HG02610 (cell line): ENCODE results near the gene SRCIN1.
"Not testable (repeated sequence)": the region's sequence is repeated elsewhere in the genome, so short reads cannot be mapped to it uniquely, and the experiment has no call there.

Experiments used
- ATAC-seq: cut with Tn5 transposase; IDR thresholded peaks from one replicate; pipeline ENCODE4 v1.9.1; 2021; ENCODE audit warnings: mild to moderate bottlenecking, moderate library complexity; ENCODE audit not compliant: unreplicated experiment

SRCIN1 gene

DNA sequence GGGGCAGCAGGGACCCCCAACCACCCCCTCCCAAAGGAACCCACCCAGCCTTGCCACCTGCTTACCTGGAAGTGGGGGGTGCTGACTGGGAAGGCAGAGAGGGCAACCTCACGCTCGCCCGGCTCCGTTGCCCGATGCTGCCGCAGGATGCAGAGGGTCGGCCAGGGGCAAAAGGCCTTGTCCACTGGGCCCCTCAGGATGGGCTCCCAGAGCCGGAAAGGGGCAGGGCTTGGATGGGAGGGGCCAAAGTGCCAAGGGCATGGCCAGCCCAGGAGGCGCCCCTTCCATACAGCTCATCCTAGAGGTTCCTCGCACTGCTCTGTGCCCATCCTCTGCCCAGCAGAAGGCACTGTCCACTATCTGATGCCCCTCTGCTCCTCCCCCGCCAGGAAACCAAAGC, 59.4 kb downstream of the SRCIN1 start:
- no peak for ATAC-seq

DNA sequence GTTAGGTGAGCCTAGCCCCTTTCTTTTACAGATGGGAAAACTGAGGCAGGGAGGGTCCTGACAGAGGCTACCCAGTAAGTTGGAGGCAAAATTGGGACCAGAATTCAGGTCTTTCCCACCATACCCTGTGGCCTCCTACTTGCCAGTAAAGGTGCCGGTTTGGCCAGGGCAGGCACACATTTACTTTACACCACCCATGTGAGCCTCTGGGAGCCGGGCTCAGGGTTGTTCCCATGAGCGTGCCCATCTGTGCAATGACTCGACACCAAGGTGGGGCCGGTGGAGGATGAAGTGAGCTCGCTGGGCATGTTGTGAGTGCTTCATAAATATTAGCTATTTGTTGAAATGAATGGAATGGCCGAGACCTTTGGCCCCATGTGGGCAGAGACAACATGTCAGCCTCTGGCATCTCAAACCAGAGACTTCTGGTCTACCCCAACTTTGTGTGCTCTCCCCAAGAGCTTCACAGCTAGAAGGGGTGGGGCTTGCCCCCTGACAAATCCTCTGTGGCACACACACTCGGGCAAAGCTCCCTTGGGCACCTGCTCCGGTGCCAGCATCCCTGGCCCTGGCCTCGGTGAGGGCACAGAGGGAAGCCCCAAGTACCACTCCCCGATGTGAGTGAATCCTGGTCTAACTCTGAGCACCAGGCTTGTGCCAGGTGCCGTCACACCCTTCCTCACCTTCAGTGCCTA, 60.1 kb downstream of the SRCIN1 start:
- ATAC-seq: no peak

DNA sequence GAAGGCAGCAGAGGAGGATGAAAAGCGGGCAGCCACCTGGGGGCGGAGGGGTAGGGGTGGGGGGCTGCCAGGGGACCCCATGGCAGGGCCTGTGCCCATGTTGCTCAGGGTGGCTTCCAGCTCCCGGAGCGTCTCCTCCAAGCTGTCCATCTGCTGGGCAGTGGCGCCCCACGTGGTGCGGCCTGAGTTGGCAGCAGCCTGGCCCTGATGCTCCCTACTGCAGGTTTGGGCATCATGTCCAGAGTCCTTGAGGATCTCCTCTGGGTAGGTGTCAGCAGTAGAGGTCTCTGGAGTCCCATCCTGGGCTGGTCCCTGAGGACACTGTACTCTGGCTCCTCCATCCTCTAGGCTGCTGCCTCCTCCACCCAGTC, 60.9 kb downstream of the SRCIN1 start:
- no peak for ATAC-seq

DNA sequence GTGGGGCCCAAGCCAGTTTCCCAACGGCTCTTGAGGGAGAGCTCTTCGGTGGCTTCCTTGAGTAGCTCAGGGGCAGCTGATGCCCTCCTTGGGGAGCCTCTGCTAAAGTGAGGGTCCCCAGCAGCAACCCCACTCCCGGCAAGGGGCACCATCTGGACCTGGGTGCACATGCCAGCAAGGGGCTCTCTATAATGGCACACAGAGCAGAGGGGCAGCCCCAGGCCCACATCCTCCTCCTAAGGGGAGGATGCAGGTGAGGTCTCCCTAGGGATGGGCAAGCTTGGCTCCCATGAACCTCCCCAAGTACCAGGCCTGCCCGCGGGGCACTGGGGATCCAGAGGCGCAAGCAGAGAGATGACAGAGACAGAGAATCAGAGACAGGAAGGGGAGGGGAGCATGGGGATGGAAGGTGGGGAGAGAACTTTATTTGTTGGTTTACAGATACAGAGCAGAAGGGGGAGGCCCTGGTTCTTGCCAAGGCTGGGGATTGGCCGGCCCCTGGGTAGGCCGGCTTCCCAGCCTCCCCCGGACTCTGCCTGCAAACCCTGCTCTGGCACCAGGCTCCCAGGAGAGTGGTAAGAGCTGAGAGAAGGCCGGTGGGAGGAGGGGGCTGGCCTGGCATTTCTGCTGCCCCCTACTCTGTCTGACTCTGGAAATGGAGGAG, 61.4 kb downstream of the SRCIN1 start:
- no peak for ATAC-seq

DNA sequence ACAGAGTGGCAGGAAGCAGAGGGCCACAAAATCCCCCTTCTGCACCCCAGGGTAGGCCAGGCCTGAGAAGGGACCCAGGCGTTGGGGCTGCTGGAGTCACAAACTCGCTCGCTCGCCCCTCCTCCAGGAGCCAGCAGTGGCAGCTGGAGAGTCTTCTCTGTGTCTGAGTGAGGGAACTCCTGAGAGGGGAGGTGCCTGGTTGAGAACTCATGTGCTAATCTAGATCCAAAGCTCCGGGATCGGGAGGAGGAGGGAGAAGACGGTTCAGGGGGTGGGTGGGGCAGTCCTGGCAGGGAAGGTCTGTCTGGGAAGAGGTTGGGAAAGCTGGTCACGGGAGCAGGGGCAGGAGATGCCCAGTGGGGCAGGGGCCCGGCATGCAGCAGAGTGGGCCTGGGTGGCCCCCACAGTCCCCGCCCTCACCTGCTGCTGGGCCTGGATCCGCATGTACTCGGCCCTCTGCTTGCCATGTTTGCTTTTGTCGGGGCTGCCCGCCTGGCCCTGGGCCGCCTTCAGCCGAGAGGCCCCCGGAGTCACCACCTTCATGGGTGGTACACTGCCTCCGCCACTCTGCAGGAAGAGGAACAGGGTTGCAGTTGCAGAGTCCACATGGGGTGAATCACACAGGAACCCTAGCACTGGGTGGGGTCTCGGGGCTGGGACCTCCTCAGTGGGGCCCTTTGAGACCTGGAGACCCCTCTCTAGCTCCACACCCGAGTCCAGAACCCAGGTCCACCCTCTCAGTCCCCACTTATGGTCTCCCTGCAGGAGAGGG, 62.2 kb downstream of the SRCIN1 start:
- no peak for ATAC-seq

DNA sequence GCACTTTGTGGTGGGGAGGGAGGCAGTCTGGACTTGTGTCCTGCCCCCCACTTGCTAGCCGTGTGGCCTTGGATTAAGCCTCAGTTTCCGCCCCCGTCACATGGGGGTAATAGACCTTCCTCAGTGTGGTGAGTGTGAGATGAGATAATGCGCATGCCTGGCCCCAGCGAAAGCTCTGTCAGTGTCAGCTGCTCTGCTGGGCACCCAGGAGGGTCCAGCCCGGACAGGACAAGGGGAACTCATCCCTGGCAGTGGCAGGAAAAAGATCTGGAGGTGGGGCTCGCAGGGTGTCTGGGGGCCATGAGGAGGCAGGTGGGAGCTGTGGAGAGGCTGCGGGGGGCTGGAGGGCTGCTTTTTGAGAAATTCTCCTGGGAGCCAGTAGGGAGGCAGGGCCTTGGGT, 63.5 kb downstream of the SRCIN1 start:
- no peak for ATAC-seq

DNA sequence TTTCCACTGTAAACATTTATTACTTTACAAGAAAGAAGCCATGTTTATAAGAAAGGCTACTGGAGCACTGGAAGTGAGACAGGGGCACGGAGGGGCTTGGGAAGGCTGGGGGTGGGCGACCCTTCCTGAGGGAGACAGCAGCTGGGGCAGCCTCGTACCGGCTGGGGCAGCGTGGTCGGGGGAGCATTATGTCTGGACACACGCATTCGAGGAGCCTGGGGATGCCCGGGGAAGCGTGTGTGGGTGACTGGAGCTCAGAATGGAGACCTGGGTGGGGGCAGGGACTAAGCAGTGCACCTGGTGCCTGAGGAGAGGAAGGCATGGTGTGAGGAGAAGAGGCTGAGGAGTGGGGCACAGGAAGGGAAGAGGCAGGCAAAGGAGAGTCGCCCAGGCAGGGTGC, 64.5 kb downstream of the SRCIN1 start:
- no peak for ATAC-seq

DNA sequence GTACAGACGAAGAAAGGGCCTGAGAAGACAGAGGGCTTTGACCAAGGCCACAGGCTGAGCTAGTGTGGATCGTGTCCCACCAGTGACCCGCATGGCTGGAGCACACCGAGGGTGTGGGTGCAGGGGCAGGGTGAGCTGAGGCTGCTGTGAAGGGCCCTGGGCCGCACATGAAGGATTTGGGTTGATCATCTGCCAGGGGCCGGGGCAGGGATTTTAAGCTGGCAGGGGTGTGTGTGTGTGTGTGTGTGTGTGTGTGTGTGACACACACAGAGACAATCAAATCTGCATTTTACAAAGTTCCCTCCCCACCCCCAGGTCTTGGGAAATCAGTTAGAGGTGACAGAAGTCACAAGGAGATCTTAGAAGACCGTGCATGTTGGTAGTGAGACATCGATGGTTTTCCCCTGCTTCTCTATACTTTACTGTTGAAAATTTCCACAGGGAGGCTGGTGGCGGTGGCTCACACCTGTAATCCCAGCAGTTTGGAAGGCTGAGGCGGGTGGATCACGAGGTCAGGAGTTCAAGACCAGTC, 65.2 kb downstream of the SRCIN1 start:
- ATAC-seq: no peak

DNA sequence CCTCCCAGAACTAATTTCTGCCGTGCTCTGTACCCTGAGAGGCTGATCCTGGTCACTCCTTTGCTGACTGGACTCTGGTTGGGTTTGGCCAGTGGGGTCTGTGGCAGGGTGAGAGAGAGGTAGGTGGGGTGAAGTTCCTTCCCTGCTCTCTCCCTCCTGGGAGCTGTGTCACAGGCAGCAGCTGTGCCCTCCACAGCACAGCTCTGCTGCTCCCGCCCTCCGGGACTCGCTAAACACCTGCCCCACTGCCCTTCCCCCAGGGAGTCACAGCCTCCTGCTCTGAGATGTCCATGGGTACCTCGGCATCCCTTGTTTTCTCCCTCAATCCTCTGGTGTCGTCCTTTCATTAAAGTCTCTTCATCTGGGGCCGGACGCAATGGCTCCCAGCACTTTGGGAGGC, 66.4 kb downstream of the SRCIN1 start:
- no peak for ATAC-seq

DNA sequence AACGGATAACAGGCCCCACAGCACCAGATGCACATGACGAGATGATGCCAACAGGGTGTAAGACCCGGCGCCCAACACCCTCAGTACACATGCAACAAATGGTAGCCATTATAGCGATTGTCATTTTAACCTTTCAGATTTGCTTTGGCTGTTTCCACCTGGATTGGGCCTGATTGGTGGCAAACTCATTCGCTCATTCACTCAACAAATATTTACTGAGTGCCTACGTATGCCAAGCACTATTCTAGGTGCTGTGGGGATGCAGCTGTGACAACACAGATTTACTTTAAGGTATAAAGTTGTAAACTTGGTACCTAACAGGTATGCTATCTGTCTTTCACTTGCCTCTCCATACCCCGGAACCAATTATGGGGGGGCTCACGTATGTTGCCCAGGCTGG, 66.8 kb downstream of the SRCIN1 start:
- no peak for ATAC-seq

DNA sequence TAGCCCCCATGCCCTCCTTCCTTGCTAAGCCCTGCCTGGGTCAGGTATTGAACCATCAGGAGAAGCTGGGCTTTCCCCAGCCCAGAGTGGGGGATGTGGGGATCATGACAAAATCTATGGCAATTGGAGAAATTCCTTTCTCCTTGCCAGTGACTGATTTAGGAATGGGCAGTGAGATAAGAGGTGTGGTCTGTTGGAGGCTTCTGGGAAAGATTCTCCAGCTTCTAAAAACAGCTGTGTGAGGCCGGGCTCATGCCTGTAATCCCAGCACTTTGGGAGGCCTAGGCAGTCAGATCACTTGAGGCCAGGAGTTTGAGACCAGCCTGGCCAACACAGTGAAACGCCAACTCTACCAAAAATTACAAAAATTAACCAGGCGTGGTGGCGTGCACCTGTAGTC, 69.1 kb downstream of the SRCIN1 start:
- no peak for ATAC-seq

DNA sequence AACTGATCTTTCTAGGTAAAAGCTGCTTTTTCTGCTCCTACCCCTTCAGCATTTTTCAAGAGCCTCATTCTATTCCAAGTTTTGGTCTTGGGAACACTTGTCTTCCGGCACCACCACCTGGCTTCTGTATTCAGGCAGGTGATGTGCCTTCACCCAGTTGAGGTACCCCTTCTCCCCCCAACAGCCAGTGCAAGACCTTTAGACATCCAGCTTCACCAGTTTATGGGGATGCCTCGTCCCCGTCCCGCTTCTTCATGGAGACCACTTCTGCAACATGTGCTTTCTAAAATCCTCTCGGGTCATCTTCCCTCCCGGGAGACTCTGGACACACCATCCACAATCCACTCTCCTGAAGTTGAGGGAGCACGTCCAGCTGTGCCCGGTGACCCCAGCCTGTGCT, 69.9 kb downstream of the SRCIN1 start:
- ATAC-seq: no peak

DNA sequence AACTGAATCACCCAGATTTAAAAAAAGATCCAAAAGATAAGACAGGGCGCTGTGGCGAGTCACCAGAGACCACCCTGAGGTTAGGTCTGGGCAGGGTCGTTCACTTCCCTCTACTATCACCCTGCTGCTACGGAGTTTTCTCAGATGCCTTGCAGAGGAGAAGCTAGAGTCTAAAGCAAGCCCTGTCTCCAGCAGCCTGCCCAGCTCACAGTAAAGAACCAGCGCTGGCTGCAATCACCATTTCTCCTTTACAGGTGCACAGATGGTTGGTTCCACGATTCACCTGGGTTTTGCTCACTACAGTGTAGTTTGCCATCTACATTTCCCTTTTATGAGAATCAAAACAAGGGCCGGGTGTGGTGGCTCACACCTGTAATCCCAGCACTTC, 71.3 kb downstream of the SRCIN1 start:
- ATAC-seq: no peak

DNA sequence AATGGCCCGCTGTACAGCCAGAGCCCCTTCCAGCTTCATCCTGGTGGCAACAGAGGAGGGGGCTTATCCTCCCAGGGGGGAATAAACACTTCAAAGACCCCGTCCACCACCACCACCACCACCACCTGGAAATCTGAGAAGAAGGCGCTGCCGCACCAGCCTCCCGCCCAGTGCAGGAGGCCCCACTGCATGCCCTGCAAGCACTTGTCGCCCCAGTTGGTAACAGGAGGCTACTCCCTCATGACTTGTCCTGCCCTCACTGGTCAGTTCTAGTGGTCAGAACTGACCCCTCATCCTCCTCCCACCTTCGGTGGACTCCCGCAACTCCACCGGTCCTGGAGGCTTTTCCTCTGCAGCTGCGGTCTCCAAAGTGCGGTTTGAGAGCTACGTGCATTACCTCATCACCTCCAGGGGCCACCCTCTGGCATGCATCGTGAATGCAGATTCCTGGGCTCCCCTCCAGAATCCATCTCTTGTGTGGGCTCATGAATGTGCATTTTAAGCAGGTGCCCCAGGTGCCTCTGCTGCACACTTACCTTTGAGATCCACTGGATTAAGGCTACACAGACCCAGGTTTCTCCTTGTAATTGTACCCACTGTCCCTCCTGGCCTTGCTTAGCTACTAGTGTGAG, 71.8 kb downstream of the SRCIN1 start:
- no peak for ATAC-seq

DNA sequence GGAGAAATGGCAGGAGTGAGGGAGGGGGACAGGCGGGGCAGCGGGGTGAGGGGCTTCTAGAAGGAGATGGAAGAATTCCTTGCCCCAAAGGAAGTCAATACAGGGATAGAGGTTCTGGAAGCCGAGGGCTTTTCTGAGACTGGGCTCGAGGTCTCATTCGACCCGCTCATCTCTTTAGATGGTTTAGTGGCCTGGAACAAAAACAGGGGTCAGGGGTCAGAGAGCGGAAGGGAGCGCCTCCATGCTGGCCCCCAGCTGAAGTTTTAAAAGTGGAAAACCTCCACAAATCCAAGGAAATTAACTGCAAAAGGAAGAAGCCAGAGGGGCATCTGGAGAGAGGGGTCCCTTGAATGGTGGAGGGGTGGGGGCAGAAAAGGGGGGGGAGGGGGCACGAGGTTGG, 72.5 kb downstream of the SRCIN1 start:
- no peak for ATAC-seq

DNA sequence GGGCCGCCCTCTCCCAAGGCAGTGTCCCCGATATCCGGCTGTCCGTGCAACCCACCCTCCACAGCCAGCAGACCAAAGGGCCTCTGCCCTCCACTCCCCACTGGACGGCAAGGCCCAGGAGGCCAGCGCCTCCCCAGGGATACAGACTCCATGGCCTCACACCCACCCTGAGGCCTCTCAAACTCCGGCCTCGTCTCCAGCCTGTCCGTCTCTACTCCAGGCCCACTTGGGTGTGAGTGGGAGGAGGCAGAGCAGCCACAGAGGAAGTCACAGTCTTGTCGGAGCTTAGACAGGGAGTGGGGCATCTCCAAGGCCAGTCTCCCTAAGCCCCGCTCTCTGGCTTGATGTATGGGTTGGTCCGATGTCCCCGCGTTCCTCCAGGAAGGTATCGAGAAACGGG, 73.3 kb downstream of the SRCIN1 start:
- ATAC-seq: no peak

DNA sequence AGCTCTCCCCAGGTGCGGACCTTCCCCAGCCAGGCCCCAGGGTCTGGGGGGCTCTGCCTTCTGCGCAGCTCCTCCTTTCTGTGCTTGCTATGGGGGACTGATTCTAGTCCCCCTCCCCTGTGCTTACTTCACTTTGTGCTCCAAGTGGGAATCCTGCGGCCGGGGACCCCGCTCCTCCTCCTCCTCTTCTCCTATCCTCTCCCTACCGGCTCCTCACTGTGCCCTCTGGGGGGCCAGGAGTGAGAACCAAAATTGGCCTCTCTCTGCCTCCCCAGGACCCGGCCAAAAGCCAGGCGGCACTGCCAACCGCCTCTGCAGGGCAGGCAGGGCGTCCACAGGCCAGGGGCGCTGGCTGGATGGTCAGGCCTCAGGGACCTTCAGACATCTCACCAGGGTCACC, 74.0 kb downstream of the SRCIN1 start:
- not testable (repeated sequence) for ATAC-seq

DNA sequence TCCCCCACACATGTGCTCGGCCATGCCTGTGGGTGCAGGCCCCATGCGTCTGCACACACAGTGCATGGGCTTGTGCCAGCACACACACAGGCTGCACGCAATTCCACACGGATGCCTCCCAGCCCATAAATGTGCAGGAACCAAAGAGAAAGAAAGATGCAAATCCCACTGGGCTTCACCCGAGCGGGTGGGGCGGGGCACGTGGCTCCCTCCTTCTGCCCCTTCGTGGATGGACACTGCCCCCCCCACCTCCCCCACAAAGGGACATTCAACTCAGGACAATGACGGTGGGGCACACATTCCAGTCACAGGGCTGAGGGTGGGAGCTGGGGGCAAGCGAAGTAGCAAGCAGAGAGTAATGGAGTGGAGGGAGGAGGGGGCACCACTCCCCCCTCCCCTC, 74.9 kb downstream of the SRCIN1 start:
- ATAC-seq: not testable (repeated sequence)

DNA sequence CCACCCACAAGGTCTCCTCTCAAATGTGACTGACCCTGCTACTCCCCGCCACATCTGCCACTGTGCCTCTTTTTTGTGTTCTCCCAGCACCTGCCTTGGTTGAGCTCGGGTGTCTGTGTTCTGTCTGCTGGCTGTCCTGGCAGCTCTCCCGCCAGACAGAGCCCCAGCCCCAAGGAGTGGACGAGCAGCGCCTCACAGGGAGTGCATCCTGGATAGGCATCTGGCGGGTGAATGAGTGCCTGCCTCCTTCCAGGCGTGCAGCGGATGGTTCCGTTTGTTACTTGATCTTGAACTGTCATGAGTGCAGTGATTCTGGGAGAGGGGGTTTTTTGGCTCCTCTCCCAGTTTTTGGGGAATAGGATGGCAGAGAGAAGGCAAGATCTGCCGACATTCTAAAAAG, 77.6 kb downstream of the SRCIN1 start:
- not testable (repeated sequence) for ATAC-seq

DNA sequence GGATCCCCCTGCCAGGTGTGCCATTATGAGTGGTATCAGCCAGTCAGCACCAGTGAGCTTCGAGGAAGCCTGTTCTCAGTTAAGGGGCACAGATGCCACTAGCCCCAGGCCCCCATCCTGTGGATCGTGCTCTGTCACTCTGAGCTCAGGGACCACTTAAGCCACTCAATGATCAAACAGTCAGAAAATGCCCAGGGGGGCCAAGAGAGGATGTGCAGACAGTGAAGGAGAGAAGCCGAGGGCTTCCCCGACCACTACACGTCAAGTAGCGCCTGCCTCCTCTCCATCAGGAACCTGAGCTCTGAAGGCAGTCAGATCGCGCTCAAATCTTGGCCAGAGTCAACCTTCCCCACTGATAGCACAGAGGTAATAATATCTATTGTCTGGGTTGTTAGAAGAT, 79.2 kb downstream of the SRCIN1 start:
- ATAC-seq: not testable (repeated sequence)

DNA sequence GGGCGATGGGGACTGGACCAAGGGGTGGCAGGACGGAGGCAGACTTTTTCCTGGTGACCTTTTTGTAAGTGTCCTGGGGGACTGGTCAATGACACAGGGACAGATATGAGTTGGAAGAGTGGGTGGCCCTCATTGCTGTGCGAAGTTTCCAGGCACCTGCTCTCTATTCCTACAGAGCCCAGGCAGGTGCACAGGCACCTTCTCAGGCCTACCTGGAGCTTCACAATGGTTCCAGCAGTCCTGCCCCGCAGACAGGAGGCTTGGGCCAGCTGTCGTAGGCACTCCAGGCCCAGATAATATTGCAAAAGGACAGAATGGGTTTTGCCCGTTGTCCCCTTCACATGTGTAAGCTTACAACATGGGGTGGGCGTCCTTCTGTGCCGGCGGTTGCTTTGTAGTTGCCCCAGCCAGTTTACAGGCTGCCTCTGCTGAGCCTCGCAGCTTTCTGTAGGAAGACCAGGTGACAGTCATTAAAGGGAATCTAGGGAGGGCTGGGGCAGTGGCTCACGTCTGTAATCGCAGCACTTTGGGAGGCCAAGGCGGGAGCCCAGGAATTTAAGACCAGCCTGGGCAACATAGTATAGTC, 93.2 kb downstream of the SRCIN1 start:
- no peak for ATAC-seq
